GM06990 (cell line): ENCODE results near the gene RALGPS1.

Experiments used
- DNase-seq: peaks from one replicate; pipeline ENCODE4 v3.0.0-alpha.2; 2011; ENCODE audit not compliant: insufficient read length; ENCODE audit errors: extremely low read depth
- H3K27me3 ChIP-seq: replicated peaks from 2 replicates; pipeline ENCODE4 v1.6.0; 2011; ENCODE audit warnings: low read length; ENCODE audit not compliant: control insufficient read depth, insufficient read depth
- H3K36me3 ChIP-seq: 2 replicates; pipeline ENCODE4 v1.5.1; 2011; ENCODE audit warnings: low read length; ENCODE audit not compliant: control insufficient read depth, insufficient read depth
- H3K4me3 ChIP-seq: replicated peaks from 2 replicates; pipeline ENCODE4 v1.5.1; 2011; ENCODE audit warnings: low read depth, mild to moderate bottlenecking, control low read depth, low read length
- TF ChIP-seq, protein P1 (sequence below): IDR thresholded peaks from 2 replicates; pipeline ENCODE4 v1.5.1; 2011; ENCODE audit warnings: low read length, control low read depth, mild to moderate bottlenecking, inconsistent platforms; ENCODE audit not compliant: insufficient read depth, poor library complexity, severe bottlenecking

Gene RALGPS1

DNA sequence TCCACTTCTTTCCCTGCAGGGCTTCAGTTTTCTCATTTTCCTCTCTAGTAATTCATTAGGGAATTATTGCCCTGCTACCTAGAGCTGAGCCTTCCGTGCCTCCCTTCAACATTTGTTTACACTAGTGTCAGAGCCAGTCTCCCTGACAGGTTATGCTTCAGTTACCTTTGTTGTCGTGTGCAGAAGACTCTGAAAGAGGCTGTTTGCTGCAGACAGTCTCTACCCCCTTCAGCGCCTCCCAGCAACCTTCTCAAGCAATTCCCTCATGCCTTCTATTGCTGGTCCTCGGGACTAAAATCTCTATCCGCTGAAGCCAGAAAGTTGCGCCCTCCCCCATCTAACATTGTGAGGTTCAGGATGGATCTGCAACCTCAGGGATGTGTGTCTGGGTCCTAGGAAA lies 12.8 kb downstream of the RALGPS1 start:
- TF ChIP-seq, protein P1, sequence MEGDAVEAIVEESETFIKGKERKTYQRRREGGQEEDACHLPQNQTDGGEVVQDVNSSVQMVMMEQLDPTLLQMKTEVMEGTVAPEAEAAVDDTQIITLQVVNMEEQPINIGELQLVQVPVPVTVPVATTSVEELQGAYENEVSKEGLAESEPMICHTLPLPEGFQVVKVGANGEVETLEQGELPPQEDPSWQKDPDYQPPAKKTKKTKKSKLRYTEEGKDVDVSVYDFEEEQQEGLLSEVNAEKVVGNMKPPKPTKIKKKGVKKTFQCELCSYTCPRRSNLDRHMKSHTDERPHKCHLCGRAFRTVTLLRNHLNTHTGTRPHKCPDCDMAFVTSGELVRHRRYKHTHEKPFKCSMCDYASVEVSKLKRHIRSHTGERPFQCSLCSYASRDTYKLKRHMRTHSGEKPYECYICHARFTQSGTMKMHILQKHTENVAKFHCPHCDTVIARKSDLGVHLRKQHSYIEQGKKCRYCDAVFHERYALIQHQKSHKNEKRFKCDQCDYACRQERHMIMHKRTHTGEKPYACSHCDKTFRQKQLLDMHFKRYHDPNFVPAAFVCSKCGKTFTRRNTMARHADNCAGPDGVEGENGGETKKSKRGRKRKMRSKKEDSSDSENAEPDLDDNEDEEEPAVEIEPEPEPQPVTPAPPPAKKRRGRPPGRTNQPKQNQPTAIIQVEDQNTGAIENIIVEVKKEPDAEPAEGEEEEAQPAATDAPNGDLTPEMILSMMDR, result no peak
- H3K4me3 ChIP-seq, result no peak overlapping the region
- no peaks in the 10 kb centered on the region for H3K36me3 ChIP-seq
- H3K27me3 ChIP-seq, result no peaks in the 10 kb centered on the region
- no peak for DNase-seq

DNA sequence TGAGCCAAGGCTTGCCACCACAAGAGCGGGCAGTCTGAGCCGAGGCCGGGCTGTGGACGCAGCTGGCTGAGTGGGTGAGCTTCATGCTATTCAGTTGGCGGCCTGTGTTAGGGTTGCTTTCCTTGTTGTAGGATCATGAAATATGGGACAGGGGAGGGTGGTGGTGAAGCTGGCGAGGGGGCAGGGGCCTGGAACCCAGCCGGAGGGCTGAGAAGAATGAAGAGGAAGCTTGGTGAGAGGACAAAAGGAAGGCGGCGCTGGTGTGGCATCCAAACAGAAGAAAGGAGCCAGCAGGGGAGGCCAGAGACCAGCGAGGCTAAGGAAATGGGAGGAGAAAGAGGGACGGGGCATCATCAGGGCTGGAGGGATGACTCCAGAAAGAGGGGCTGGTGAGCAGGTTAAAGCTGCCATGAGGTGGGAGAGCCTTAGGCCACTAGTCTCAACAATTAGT lies 18.3 kb downstream of the RALGPS1 start:
- TF ChIP-seq, protein P1, result no peak
- Histone ChIP-seq H3K4me3 (no peak overlapping the region), H3K27me3 (no peaks in the 10 kb centered on the region), H3K36me3 (no peaks in the 10 kb centered on the region)
- no peak for DNase-seq

DNA sequence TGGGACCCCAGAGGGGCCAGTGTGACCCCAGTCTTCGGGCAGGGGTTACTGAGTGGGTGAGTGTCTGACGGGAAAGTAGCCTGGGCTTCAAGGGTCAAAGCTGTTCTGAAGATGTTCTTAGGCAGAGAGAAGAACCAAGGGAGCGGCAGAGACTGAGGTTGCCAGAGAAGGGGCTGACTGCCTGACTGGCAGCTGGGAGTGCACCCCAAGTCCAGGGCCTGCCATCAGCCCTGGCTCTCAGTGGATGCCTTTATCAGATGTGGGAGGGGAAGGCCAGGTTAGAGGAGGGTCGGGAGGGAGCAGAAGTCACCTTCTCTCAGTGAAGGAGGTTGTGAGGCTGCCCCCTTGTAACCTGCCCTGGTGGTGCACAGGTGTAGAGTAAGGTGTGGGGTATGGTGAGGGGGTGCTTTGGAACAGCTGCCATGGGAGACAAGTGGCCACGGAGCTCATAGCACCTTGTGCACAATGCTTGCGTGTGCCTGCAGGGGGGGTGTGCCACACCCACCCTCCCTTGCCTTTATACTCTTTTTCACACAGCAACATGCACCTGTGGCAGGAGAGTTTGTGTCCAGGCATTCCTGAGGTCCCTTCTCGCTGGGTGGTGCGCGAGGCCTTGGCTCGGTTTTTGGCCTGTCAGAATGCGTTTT lies 18.9 kb downstream of the RALGPS1 start:
- Histone ChIP-seq H3K36me3 (no peaks in the 10 kb centered on the region), H3K27me3 (no peaks in the 10 kb centered on the region), H3K4me3 (no peak overlapping the region)
- no peak for DNase-seq
- TF ChIP-seq, protein P1, result no peak

DNA sequence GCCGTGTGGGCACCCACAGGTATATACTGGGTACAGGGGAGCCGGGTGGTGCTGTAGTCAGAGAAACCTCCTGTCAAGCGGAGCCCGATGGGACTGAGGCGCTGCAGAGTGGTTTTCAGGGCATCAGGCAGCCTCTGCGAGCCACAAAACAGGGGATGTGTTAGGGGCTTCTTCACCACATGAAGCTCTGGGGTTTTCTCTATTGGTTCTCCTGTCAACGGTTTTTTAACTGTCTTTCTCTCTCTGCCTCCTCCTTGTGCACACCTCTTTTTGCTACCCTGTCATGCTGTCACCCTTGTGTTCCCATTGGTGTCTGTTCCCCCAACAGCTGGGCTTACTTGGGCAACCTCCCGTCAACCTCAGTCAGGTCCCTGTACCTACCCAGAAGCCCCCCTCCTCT lies 19.9 kb downstream of the RALGPS1 start:
- Histone ChIP-seq H3K4me3 (no peak overlapping the region), H3K36me3 (no peaks in the 10 kb centered on the region), H3K27me3 (no peaks in the 10 kb centered on the region)
- DNase-seq, result no peak
- TF ChIP-seq, protein P1, result no peak

DNA sequence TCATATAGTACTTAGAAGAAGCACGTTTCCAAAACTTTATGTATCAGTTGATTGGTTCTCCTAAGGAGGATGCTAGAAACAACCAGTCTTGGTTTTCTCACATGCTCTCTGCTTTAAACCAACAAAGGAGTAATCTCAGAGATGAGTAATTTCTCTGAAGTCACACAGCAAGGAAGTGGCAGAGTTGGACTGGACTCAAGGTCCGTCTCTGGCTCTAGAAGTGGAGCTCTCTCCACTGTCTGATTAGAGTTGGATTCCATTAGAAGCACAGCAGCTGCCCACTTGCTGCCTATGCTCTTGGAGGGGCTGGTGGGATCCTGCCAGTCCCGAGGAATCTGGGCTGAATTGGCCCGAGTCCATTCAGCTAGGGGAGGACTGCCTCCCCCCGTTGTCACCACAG lies 21.0 kb downstream of the RALGPS1 start:
- H3K27me3 ChIP-seq, result no peaks in the 10 kb centered on the region
- TF ChIP-seq, protein P1, result no peak
- no peak for DNase-seq
- H3K4me3 ChIP-seq, result no peak overlapping the region
- H3K36me3 ChIP-seq, result no peaks in the 10 kb centered on the region

DNA sequence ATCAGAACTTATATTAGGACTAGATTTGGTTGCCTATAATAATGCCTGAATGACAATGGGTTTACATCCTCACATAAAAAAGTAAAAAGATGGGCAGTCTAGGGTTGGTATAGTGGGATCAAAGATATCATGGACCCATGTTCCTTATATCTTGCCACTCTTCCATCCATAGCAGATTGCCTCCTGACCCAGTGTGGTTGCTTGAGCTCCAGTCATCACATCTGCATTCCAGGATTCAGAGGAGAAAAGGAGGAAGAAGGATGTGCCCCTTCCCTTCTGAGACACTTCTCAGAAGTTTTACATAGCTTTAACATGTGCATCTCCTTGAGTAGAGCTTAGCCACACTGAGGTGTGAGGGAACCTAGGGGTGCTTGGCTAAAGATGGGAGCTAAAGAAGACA lies 22.9 kb downstream of the RALGPS1 start:
- no peak for DNase-seq
- no peak overlapping the region for H3K4me3 ChIP-seq
- H3K36me3 ChIP-seq, result no peaks in the 10 kb centered on the region
- TF ChIP-seq, protein P1, result no peak
- no peaks in the 10 kb centered on the region for H3K27me3 ChIP-seq
